ENCODE results near the gene PARD6G. TPM values are rescaled to one million over a fixed set of nuclear protein-coding genes. Genes with fewer than 3 reads are reported as not detected.

Gene PARD6G
- total and polyA plus RNA-seq, 9 of the 15 experiments (the other 6 are each of a cell fraction or from before 2014, with no cell fraction given): 0.03 to 1.2 (median 0.26) TPM

DNA sequence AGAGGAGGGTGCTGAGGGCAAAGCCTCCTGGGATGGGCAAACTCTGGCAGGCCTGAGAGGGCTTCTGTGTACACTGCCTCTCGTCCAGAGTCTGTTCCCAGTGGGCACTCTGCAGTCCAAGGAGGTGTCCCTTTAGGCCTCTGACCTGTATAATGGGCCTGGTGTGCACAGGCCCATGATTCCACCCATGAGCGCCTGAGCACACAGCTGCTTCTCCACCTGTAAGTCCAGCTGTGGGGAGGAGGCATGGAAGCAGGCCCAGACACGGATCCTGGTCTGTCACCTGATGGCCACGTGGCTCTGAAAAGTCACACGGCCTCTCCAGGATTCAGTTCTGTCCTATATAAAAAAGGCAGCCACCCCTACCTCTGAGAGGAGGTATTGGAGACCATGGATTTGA, 57.0 kb downstream of the PARD6G start:
- no peaks in the 10 kb centered on the region for H3K4me1 ChIP-seq (replicated peaks in 1 of 2; ENCODE audit: control insufficient read depth in 2 of 2, insufficient read depth in 2 of 2, low read length in 2 of 2)
- H3K36me3 ChIP-seq (ENCODE audit: control insufficient read depth, insufficient read depth, low read length): no peaks in the 10 kb centered on the region
- H3K9ac ChIP-seq (ENCODE audit: insufficient read depth in 1 of 2, low read depth in 2 of 2, low read length in 2 of 2): no peak overlapping the region; a peak in 1 of 4 replicates
- intact Hi-C loops (cut with micrococcal nuclease) (no loop called here), in situ Hi-C loops (cut with MboI) (no loop called here)
- H3K4me3 ChIP-seq: no peak overlapping the region
- POLR2A ChIA-PET: no interaction called here
- no peaks in the 10 kb centered on the region for H3K9me1 ChIP-seq (ENCODE audit: control insufficient read depth, insufficient read depth, low read length)
- DNase-seq (ENCODE audit: extremely low read depth in 1 of 4, low spot score in 3 of 4): no peak
- no peaks in the 10 kb centered on the region for H3K9me3 ChIP-seq (replicated peaks; ENCODE audit: control insufficient read depth, insufficient read depth, low read depth, low read length)
- no peak overlapping the region for H2AFZ ChIP-seq (ENCODE audit: low read depth, low read length)
- no peaks in the 10 kb centered on the region for H4K20me1 ChIP-seq (replicated peaks; ENCODE audit: control insufficient read depth, insufficient read depth, low read length)
- ATAC-seq: no peak
- no peak overlapping the region for H3K27ac ChIP-seq (ENCODE audit: extremely low read depth, low read depth, low read length)
- no peak overlapping the region for H3K4me2 ChIP-seq (ENCODE audit: insufficient read depth, low read length)
- peaks cover 17 to 77% of the 10 kb centered on the region in 2 experiments for H3K27me3 ChIP-seq (ENCODE audit: control insufficient read depth in 2 of 2, insufficient read depth in 2 of 2, low read length in 2 of 2)
- CTCF ChIA-PET (ENCODE audit: low intra/inter-chr PET ratio): no interaction called here
- WGBS (ENCODE audit: insufficient coverage, low coverage, missing lambda C conversion rate): 0% methylated on average over 5 of the region's 5 CpGs
- H3K79me2 ChIP-seq (ENCODE audit: control insufficient read depth, insufficient read depth, low read length): no peaks in the 10 kb centered on the region
- no TSS peak for BruUV-seq (replicated peaks)
- no peak for FAIRE-seq
- TF ChIP-seq, protein P1, sequence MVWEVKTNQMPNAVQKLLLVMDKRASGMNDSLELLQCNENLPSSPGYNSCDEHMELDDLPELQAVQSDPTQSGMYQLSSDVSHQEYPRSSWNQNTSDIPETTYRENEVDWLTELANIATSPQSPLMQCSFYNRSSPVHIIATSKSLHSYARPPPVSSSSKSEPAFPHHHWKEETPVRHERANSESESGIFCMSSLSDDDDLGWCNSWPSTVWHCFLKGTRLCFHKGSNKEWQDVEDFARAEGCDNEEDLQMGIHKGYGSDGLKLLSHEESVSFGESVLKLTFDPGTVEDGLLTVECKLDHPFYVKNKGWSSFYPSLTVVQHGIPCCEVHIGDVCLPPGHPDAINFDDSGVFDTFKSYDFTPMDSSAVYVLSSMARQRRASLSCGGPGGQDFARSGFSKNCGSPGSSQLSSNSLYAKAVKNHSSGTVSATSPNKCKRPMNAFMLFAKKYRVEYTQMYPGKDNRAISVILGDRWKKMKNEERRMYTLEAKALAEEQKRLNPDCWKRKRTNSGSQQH (CRISPR knock-in tag; IDR thresholded peaks at IDR 0.05): no peak
- TF ChIP-seq, protein P2, sequence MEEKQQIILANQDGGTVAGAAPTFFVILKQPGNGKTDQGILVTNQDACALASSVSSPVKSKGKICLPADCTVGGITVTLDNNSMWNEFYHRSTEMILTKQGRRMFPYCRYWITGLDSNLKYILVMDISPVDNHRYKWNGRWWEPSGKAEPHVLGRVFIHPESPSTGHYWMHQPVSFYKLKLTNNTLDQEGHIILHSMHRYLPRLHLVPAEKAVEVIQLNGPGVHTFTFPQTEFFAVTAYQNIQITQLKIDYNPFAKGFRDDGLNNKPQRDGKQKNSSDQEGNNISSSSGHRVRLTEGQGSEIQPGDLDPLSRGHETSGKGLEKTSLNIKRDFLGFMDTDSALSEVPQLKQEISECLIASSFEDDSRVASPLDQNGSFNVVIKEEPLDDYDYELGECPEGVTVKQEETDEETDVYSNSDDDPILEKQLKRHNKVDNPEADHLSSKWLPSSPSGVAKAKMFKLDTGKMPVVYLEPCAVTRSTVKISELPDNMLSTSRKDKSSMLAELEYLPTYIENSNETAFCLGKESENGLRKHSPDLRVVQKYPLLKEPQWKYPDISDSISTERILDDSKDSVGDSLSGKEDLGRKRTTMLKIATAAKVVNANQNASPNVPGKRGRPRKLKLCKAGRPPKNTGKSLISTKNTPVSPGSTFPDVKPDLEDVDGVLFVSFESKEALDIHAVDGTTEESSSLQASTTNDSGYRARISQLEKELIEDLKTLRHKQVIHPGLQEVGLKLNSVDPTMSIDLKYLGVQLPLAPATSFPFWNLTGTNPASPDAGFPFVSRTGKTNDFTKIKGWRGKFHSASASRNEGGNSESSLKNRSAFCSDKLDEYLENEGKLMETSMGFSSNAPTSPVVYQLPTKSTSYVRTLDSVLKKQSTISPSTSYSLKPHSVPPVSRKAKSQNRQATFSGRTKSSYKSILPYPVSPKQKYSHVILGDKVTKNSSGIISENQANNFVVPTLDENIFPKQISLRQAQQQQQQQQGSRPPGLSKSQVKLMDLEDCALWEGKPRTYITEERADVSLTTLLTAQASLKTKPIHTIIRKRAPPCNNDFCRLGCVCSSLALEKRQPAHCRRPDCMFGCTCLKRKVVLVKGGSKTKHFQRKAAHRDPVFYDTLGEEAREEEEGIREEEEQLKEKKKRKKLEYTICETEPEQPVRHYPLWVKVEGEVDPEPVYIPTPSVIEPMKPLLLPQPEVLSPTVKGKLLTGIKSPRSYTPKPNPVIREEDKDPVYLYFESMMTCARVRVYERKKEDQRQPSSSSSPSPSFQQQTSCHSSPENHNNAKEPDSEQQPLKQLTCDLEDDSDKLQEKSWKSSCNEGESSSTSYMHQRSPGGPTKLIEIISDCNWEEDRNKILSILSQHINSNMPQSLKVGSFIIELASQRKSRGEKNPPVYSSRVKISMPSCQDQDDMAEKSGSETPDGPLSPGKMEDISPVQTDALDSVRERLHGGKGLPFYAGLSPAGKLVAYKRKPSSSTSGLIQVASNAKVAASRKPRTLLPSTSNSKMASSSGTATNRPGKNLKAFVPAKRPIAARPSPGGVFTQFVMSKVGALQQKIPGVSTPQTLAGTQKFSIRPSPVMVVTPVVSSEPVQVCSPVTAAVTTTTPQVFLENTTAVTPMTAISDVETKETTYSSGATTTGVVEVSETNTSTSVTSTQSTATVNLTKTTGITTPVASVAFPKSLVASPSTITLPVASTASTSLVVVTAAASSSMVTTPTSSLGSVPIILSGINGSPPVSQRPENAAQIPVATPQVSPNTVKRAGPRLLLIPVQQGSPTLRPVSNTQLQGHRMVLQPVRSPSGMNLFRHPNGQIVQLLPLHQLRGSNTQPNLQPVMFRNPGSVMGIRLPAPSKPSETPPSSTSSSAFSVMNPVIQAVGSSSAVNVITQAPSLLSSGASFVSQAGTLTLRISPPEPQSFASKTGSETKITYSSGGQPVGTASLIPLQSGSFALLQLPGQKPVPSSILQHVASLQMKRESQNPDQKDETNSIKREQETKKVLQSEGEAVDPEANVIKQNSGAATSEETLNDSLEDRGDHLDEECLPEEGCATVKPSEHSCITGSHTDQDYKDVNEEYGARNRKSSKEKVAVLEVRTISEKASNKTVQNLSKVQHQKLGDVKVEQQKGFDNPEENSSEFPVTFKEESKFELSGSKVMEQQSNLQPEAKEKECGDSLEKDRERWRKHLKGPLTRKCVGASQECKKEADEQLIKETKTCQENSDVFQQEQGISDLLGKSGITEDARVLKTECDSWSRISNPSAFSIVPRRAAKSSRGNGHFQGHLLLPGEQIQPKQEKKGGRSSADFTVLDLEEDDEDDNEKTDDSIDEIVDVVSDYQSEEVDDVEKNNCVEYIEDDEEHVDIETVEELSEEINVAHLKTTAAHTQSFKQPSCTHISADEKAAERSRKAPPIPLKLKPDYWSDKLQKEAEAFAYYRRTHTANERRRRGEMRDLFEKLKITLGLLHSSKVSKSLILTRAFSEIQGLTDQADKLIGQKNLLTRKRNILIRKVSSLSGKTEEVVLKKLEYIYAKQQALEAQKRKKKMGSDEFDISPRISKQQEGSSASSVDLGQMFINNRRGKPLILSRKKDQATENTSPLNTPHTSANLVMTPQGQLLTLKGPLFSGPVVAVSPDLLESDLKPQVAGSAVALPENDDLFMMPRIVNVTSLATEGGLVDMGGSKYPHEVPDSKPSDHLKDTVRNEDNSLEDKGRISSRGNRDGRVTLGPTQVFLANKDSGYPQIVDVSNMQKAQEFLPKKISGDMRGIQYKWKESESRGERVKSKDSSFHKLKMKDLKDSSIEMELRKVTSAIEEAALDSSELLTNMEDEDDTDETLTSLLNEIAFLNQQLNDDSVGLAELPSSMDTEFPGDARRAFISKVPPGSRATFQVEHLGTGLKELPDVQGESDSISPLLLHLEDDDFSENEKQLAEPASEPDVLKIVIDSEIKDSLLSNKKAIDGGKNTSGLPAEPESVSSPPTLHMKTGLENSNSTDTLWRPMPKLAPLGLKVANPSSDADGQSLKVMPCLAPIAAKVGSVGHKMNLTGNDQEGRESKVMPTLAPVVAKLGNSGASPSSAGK (IDR thresholded peaks at IDR 0.05): no peak
- TF ChIP-seq TCF7L2 (IDR thresholded peaks at IDR 0.05; ENCODE audit: low read depth, low read length) (no peak), XRCC3 (IDR thresholded peaks at IDR 0.05) (no peak), MTF1 (CRISPR knock-in tag; IDR thresholded peaks at IDR 0.05; ENCODE audit: borderline replicate concordance) (no peak), ELF4 (CRISPR knock-in tag; IDR thresholded peaks at IDR 0.05) (no peak), SMARCB1 (IDR thresholded peaks at IDR 0.05; ENCODE audit: insufficient read length, low read depth) (no peak), PHTF2 (CRISPR knock-in tag; IDR thresholded peaks at IDR 0.05) (no peak), HLTF (IDR thresholded peaks at IDR 0.05) (no peak)
- TF ChIP-seq, protein P3, sequence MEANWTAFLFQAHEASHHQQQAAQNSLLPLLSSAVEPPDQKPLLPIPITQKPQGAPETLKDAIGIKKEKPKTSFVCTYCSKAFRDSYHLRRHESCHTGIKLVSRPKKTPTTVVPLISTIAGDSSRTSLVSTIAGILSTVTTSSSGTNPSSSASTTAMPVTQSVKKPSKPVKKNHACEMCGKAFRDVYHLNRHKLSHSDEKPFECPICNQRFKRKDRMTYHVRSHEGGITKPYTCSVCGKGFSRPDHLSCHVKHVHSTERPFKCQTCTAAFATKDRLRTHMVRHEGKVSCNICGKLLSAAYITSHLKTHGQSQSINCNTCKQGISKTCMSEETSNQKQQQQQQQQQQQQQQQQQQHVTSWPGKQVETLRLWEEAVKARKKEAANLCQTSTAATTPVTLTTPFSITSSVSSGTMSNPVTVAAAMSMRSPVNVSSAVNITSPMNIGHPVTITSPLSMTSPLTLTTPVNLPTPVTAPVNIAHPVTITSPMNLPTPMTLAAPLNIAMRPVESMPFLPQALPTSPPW (CRISPR knock-in tag; IDR thresholded peaks at IDR 0.05): no peak
